AG09319 (cell line): Measurements from ENCODE around the gene RBM20.
"Not testable (repeated sequence)": the region's sequence is repeated elsewhere in the genome, so short reads cannot be mapped to it uniquely, and the experiment has no call there.

Experiments
- DNase-seq: peaks from one replicate; pipeline ENCODE4 v3.0.0-alpha.2; 2010; ENCODE audit warnings: low read depth; ENCODE audit errors: extremely low read depth
- TF ChIP-seq, protein P1 (sequence below): IDR thresholded peaks from 2 replicates; pipeline ENCODE4 v1.5.1; 2011; ENCODE audit warnings: low read depth, mild to moderate bottlenecking, inconsistent platforms, low read length, moderate library complexity

The RBM20 gene

DNA sequence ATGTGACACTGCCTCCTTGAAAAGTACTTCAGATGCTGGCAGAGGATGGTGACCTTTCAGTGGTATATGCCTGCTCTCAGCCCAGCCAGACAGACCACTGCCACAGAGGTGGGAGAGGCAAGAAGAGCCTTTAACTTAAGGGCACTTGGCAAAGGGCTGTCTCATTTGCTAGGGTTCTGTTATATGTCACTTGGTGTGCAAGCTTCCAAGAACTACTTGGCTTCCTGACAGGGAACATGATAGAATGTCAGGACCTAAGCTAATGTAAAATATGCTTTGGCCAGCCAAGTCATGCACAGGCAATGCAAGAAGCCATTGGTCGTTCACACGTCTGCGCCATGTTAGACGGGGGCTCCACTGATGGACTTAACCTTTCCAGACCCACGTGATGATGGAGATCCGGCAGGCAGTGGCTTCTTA is 54.7 kb downstream of the RBM20 start:
- TF ChIP-seq, protein P1, sequence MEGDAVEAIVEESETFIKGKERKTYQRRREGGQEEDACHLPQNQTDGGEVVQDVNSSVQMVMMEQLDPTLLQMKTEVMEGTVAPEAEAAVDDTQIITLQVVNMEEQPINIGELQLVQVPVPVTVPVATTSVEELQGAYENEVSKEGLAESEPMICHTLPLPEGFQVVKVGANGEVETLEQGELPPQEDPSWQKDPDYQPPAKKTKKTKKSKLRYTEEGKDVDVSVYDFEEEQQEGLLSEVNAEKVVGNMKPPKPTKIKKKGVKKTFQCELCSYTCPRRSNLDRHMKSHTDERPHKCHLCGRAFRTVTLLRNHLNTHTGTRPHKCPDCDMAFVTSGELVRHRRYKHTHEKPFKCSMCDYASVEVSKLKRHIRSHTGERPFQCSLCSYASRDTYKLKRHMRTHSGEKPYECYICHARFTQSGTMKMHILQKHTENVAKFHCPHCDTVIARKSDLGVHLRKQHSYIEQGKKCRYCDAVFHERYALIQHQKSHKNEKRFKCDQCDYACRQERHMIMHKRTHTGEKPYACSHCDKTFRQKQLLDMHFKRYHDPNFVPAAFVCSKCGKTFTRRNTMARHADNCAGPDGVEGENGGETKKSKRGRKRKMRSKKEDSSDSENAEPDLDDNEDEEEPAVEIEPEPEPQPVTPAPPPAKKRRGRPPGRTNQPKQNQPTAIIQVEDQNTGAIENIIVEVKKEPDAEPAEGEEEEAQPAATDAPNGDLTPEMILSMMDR = no peak
- no peak for DNase-seq

DNA sequence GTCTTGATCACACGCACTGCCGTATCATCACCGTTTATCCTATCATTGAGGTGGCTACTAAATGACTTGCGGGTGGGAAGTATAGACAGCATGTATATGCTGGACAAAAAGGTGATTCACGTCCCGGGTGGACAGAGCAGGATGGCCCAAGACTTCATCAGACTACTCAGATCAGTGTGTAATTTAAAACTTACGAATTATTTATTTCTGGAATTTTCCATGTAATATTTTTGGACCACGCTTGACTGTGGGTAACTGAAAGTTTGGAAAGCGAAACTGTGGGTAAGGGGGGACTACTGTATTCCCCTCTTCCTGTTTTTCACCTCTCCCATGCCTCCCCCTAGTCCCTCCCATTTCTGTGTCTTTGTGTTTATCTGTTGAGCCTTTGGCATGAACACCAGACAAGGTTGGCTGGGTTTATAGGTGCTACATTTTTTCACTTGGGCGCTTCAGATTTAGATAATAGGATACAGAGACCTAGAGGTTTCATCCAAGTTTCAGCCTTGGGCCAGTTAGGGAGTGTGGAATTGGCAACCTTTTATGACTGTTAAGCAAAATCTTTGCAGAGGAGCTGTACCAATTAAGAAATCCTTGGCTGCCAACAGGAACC is 55.8 kb downstream of the RBM20 start:
- no peak for DNase-seq
- TF ChIP-seq, protein P1 = no peak

DNA sequence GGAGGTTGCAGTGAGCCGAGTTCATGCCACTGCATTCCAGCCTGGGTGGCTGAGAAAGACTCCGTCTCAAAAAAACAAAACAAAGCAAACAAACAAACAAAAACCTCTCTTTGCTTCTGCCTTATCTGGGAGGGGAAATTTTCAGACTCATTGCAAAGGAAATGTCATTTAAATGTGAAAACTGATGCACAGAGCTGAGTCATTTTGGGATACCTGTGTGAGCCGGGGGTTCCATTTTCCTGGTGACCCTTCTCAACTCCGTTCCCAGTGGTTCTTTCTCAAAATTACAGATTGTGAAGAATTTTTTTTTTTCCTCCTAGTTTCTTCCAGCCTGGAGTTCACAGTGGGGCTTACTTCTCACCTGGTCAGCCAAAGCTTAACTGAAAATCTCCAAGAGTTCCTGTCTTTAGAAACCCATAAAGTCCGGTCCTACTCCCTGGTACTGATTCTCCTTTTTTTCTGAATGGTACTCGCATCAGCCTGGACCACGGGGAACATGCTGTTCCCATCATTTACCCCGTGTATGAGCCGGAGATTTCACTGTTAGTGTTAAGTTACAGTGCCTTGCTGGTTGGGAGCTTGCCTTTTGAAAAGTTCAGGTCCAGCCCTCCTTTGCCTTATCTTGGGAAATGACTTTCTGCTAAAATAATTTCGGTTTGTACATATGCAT is 56.9 kb downstream of the RBM20 start:
- DNase-seq = no peak
- TF ChIP-seq, protein P1 = no peak

DNA sequence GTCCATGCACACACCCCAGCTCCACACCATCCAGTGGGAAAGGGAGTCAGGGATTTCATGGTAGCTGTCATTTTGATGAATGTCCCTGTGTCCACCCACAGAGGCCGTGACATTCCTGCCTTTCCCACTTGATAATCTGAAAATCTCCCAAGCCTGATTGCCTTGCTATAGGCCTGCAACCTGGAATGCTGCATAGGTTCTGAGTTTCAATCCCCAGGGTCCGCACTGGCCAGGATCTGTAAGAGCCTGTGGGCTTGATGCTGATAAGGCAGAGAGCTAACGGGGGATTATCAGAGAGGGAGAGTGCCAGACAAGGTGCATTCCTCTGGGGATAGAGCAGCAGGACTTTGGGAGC is 57.5 kb downstream of the RBM20 start:
- DNase-seq = no peak
- TF ChIP-seq, protein P1 = no peak

DNA sequence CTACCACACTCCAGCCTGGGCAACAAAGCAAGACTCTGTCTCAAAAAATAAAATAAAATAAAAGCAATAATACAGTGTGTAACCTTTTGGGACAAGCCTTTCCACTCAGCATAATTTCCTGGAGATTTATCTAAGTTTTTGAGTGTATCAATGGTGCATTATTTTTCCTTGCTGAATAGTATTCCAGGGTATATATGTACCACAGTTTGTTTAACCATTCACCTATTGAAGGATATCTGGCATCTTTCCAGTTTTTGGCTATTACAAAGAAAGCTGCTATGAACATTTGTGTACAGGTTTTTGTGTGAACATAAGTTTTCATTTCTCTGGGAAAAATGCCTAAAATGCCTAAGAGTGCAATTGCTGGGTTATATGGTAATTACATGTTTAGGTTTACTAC is 59.9 kb downstream of the RBM20 start:
- DNase-seq = no peak
- TF ChIP-seq, protein P1 = no peak

DNA sequence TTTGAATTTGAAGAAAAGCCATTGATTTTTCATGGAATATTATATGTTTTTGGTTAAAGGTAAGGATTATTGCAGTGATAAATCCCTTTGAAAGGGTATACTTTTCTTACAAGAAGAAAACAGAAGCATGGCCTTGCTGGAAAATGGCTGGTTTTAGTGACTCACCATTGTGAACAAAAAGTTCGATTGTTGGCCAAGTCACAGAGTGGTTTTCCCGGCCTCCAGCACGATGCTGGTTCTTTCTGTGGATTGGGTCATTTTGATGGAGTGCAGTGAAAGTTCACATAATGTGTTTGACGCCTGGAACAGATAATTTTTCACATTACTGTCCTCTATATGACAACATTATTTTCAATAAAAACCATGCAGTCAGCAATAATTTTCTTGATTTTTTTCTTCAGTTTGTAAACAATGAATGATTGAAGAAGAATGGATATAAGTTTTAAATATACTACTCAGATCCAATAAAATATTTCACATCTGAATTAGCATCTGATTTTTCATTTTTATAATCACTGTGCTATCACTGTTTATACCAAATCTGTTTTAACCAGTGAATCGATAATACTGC is 60.9 kb downstream of the RBM20 start:
- TF ChIP-seq, protein P1 = no peak
- DNase-seq = no peak

DNA sequence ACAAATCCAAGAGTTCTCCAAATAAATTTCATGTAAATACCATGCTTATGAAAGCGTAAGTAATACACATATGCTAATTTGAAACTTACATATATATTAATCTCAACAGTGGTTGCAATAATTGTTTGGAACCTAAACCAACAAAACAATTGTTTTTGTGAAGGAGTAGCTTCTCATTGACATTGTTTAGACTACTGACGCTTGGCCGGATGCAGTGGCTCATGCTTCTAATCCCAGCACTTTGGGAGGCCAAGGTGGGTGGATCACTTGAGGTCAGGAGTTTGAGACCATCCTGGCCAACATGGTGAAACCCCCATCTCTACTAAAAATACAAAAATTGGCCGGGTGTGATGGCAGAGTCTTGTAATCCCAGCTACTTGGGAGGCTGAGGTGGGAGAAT is 61.5 kb downstream of the RBM20 start:
- not testable (repeated sequence) for DNase-seq

DNA sequence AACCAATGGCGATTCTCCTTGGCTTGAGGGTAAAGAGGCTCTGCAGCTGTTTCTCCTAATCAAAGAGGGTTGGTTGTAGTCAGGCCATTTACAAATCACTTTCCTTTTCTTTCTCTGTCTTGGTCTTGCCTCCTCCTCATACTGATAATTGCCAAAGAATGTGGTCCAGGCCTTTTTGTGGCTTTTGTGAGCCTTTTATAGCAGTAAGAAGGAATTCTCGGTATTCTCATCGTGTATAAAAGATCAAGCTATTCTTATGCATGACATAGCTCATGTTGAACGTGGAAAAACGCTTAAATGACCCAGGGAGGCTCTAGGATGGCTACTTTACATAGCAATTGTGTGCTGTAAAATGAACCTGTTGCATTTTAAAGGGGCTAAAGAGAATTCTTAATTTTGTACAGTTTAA is 62.6 kb downstream of the RBM20 start:
- peak; percentile 4 for DNase-seq

More for the DNA sequence above, 62.6 kb downstream of the RBM20 start:
- TF ChIP-seq, protein P1 = no peak
